Measurements from ENCODE around the gene SLC35F3.

- TF ChIP-seq CTCF (optimal IDR thresholded peaks at IDR 0.05 in 1 of 3, IDR thresholded peaks at IDR 0.05 in 1 of 3, conservative IDR thresholded peaks at IDR 0.05 in 1 of 3; ENCODE audit: extremely low read depth in 1 of 3, insufficient read depth in 2 of 3, low read length in 3 of 3), result no peak
- TF ChIP-seq EZH2 (IDR thresholded peaks at IDR 0.05; ENCODE audit: low read length), result no peak
These were observed 244.7 kb downstream of the SLC35F3 start for GRCh38 chr1:234149217-234149616.
